Ishikawa (cell line): ENCODE data around the gene CACNA2D3.

Experiments used
- CEBPB ChIP-seq: IDR thresholded peaks from 2 replicates; pipeline ENCODE4 v1.6.1; 2012
- CREB1 ChIP-seq: IDR thresholded peaks from 2 replicates; pipeline ENCODE4 v1.6.1; 2012; ENCODE audit warnings: low read depth
- EGR1 ChIP-seq: IDR thresholded peaks from 2 replicates; pipeline ENCODE4 v1.6.1; 2012
- EP300 ChIP-seq: IDR thresholded peaks from 2 replicates; pipeline ENCODE4 v1.6.1; 2012; ENCODE audit warnings: borderline replicate concordance
- FOXM1 ChIP-seq: IDR thresholded peaks from 2 replicates; pipeline ENCODE4 v1.6.1; 2012; ENCODE audit warnings: low read depth, borderline replicate concordance
- MAX ChIP-seq: IDR thresholded peaks from 2 replicates; pipeline ENCODE4 v1.6.1; 2012
- NFIC ChIP-seq: IDR thresholded peaks from 2 replicates; pipeline ENCODE4 v1.6.1; 2012
- RAD21 ChIP-seq: IDR thresholded peaks from 2 replicates; pipeline ENCODE4 v1.6.1; 2012; ENCODE audit warnings: low read depth
- REST ChIP-seq: IDR thresholded peaks from 2 replicates; pipeline ENCODE4 v1.6.1; 2012; ENCODE audit warnings: low read depth, mild to moderate bottlenecking
- TAF1 ChIP-seq: IDR thresholded peaks from 2 replicates; pipeline ENCODE4 v1.6.1; 2012; ENCODE audit warnings: low read depth, mild to moderate bottlenecking
- TCF12 ChIP-seq: IDR thresholded peaks from 2 replicates; pipeline ENCODE4 v1.6.1; 2012; ENCODE audit warnings: low read depth
- TEAD4 ChIP-seq: IDR thresholded peaks from 2 replicates; pipeline ENCODE4 v1.6.1; 2012
- USF1 ChIP-seq: IDR thresholded peaks from 2 replicates; pipeline ENCODE4 v1.6.1; 2012
- YY1 ChIP-seq: IDR thresholded peaks from 2 replicates; pipeline ENCODE4 v1.6.1; 2012; ENCODE audit warnings: low read depth
- ZBTB7A ChIP-seq: IDR thresholded peaks from 2 replicates; pipeline ENCODE4 v1.6.1; 2012; ENCODE audit warnings: low read depth

Gene CACNA2D3

DNA sequence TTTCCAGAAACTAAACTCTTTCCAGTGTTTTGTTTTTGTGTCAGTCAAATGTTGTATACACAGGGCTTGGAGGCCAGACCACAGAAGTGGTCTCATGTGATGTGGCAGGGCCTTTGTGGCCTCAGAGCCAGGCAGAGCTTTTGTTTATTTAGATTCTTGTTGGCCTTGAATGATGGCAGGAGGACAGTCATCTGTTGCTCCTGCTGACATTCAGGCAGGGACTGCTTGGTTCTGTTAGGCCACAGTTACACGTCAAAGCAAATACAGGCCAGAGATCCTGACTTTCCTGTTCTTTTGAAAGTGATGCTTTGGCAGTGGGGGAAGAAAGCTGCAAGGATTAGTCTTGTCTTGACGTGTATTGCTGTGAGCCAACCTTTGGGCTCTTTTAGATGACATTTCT lies 325.1 kb downstream of the CACNA2D3 start:
- TF ChIP-seq USF1: no peak
- TF ChIP-seq ZBTB7A: no peak

- TF ChIP-seq FOXM1: no peak
- no peak for TF ChIP-seq MAX
- no peak for TF ChIP-seq USF1
- TF ChIP-seq EGR1: no peak
- TF ChIP-seq REST: no peak
- no peak for TF ChIP-seq NFIC
- TF ChIP-seq TEAD4: no peak
- TF ChIP-seq ZBTB7A: no peak
Measured at GRCh38 chr3:54454806-54455205, 332.5 kb downstream of the CACNA2D3 start.

- TF ChIP-seq RAD21 (no peak), REST (no peak), USF1 (no peak), TEAD4 (no peak), TAF1 (no peak), FOXM1 (no peak), EGR1 (no peak)
Measured at GRCh38 chr3:54458357-54458756, 336.0 kb downstream of the CACNA2D3 start.

DNA sequence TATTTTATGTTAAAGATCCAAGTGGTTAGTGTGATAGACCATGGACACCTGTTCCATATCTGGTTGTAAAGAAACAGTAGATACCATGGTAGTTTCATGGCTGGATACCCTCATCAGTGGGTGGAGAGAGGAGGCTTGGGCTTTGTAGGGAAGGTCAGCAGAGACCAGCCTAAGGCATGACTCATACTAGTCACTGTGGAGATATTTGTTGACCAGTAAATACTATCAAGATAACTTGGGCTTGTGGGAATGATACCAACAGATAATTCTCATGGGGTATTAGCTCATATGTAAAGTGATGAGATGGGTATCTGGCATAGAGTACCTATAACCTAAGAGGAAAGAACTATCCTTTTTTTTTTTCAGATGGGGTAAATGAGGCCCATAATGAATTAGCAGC lies 354.5 kb downstream of the CACNA2D3 start:
- no peak for TF ChIP-seq MAX

GRCh38 chr3:54481606-54482365 lies 359.4 kb downstream of the CACNA2D3 start:
- no peak for TF ChIP-seq USF1
- no peak for TF ChIP-seq FOXM1
- TF ChIP-seq EP300: no peak
- no peak for TF ChIP-seq TCF12
- no peak for TF ChIP-seq TEAD4
- no peak for TF ChIP-seq YY1
- no peak for TF ChIP-seq MAX
- TF ChIP-seq TAF1: no peak
- TF ChIP-seq NFIC: no peak
- TF ChIP-seq EGR1: no peak
- no peak for TF ChIP-seq CREB1
- TF ChIP-seq RAD21: no peak
- no peak for TF ChIP-seq CEBPB
- TF ChIP-seq REST: no peak
